ENCODE data around the gene DHX34. TPM values are rescaled to one million over a fixed set of nuclear protein-coding genes. Genes with fewer than 3 reads are reported as not detected.
"Not testable (repeated sequence)": the region's sequence is repeated elsewhere in the genome, so short reads cannot be mapped to it uniquely, and the experiment has no call there.

Gene DHX34
- total RNA-seq: 7.9 TPM
- polyA plus RNA-seq (ENCODE audit: insufficient read depth in 1 of 8, insufficient read length in 8 of 8, low replicate concordance in 1 of 8): 10 to 100 TPM in 7 of 8 donors, 1 to 10 TPM in 1; 9.1 to 13.6 (median 11.7) TPM
- long read RNA-seq, donor 1: 0 reads
- long read RNA-seq, donor 2: 0 reads
- long read RNA-seq, donor 3: 0 reads
- long read RNA-seq, donor 4: 0 reads
- long read RNA-seq, donor 5, full-length matches to known transcripts: 1 of 1 reads
- long read RNA-seq, donor 5, partial matches to known transcripts: 0 of 1 reads
- long read RNA-seq, donor 5, other reads (novel, unspliced or antisense): 0 of 1 reads
- long read RNA-seq, donor 6: 0 reads
- long read RNA-seq, donor 7: 0 reads
- long read RNA-seq, donor 8: 0 reads
- long read RNA-seq, donor 9: 0 reads
- long read RNA-seq, donor 10, partial matches to known transcripts: 6 of 6 reads
- long read RNA-seq, donor 10, other reads (novel, unspliced or antisense): 0 of 6 reads
- long read RNA-seq, donor 11: 0 reads

GRCh38 chr19:47348819-47349795 is at the start of gene DHX34:
Gene DHX34 (plus strand): TSS chr19:47349315. CDS start chr19:47353031, 3,716 bp downstream.
- H3K27me3 ChIP-seq (ENCODE audit: control insufficient read depth, insufficient read depth, low read length): no peaks in the 10 kb centered on the region
- H3K9me3 ChIP-seq (replicated peaks; ENCODE audit: control insufficient read depth, low read depth, low read length): no peaks in the 10 kb centered on the region
- 4% methylated on average over 62 of the region's 63 CpGs for WGBS (ENCODE audit: insufficient coverage)
- peak; percentile 99 for DNase-seq
- H3K4me1 ChIP-seq (ENCODE audit: control insufficient read depth, insufficient read depth, low read length): peaks cover 8% of the 10 kb centered on the region
- H3K36me3 ChIP-seq (ENCODE audit: control insufficient read depth, insufficient read depth, low read length): peaks cover 20% of the 10 kb centered on the region
- peak within 1 kb of the TSS; percentile 99 for H3K4me3 ChIP-seq (ENCODE audit: low read length)
- H3K27ac ChIP-seq (ENCODE audit: low read length): peak within 1 kb of the TSS; percentile 69

GRCh38 chr19:47300867-47301266 is 48.2 kb upstream of the DHX34 start:
- not testable (repeated sequence) for H3K4me1 ChIP-seq (ENCODE audit: control insufficient read depth, insufficient read depth, low read length); DNase-seq; H3K27ac ChIP-seq (ENCODE audit: low read length); H3K36me3 ChIP-seq (ENCODE audit: control insufficient read depth, insufficient read depth, low read length); H3K9me3 ChIP-seq (replicated peaks; ENCODE audit: control insufficient read depth, low read depth, low read length); H3K4me3 ChIP-seq (ENCODE audit: low read length); H3K27me3 ChIP-seq (ENCODE audit: control insufficient read depth, insufficient read depth, low read length)
- 85% methylated on average over 4 of the region's 14 CpGs for WGBS (ENCODE audit: insufficient coverage)

GRCh38 chr19:47302249-47302648 is 46.9 kb upstream of the DHX34 start:
- no peak overlapping the region for H3K27ac ChIP-seq (ENCODE audit: low read length)
- WGBS (ENCODE audit: insufficient coverage): no CpG with 5 or more reads among the region's 10 CpGs

GRCh38 chr19:47303966-47304365 is 45.1 kb upstream of the DHX34 start:
- Histone ChIP-seq H3K4me1 (ENCODE audit: control insufficient read depth, insufficient read depth, low read length) (no peaks in the 10 kb centered on the region), H3K36me3 (ENCODE audit: control insufficient read depth, insufficient read depth, low read length) (no peaks in the 10 kb centered on the region), H3K9me3 (replicated peaks; ENCODE audit: control insufficient read depth, low read depth, low read length) (no peaks in the 10 kb centered on the region), H3K27ac (ENCODE audit: low read length) (no peak overlapping the region), H3K4me3 (ENCODE audit: low read length) (no peak overlapping the region), H3K27me3 (ENCODE audit: control insufficient read depth, insufficient read depth, low read length) (no peaks in the 10 kb centered on the region)
- no peak for DNase-seq
- WGBS (ENCODE audit: insufficient coverage): no CpG with 5 or more reads among the region's 6 CpGs

More at GRCh38 chr19:47302249-47302648, 46.9 kb upstream of the DHX34 start:
- no peaks in the 10 kb centered on the region for H3K27me3 ChIP-seq (ENCODE audit: control insufficient read depth, insufficient read depth, low read length)
- no peak overlapping the region for H3K4me3 ChIP-seq (ENCODE audit: low read length)
- no peak for DNase-seq
- no peaks in the 10 kb centered on the region for H3K4me1 ChIP-seq (ENCODE audit: control insufficient read depth, insufficient read depth, low read length)
- no peaks in the 10 kb centered on the region for H3K36me3 ChIP-seq (ENCODE audit: control insufficient read depth, insufficient read depth, low read length)
- H3K9me3 ChIP-seq (replicated peaks; ENCODE audit: control insufficient read depth, low read depth, low read length): no peaks in the 10 kb centered on the region

DNA sequence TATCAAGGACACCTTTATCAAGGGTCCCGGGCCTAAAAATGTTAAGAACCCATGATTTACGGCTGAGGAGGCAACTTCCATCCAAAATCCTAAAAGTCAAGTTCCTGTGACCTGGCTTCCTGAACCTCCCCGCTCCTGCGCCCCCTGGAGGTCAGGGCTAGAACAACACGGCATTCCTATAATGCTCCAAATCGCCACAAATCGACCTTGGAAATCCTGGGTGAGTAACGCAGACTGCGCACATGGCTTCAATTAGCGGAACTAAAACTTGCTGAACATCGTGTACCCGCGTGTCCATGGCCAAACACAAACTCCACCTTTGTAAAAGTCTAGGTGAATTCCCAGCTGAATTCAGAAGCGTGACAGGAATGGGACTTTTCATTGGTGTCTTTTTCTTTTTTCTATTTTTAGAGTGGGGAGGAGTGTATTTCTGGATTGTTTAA is 43.8 kb upstream of the DHX34 start:
- H3K27ac ChIP-seq (ENCODE audit: low read length): no peak overlapping the region
- no peaks in the 10 kb centered on the region for H3K4me1 ChIP-seq (ENCODE audit: control insufficient read depth, insufficient read depth, low read length)
- no peaks in the 10 kb centered on the region for H3K36me3 ChIP-seq (ENCODE audit: control insufficient read depth, insufficient read depth, low read length)
- no peaks in the 10 kb centered on the region for H3K27me3 ChIP-seq (ENCODE audit: control insufficient read depth, insufficient read depth, low read length)
- peak; percentile 57 for DNase-seq
- H3K9me3 ChIP-seq (replicated peaks; ENCODE audit: control insufficient read depth, low read depth, low read length): no peaks in the 10 kb centered on the region
- H3K4me3 ChIP-seq (ENCODE audit: low read length): no peak overlapping the region
- 7% methylated on average over 9 of the region's 14 CpGs for WGBS (ENCODE audit: insufficient coverage)

DNA sequence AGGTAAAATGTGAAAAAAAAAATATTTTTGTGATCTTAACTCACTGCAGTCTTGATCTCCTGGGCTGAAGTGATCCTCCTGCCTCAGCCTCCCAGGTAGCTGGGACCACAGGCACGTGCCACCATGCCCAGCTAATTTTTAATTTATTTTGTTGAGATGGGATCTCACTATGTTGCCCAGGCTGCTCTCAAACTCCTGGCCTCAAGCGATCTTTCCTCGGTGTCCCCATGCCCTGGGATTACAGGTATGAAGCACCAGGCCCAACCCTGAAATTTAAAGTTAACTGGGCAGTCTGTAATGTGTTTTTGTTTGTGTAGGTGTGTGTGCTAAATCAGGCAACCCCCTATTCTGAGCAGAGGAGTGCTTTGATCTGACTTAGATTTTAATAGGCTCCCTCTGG is 42.8 kb upstream of the DHX34 start:
- H3K4me1 ChIP-seq (ENCODE audit: control insufficient read depth, insufficient read depth, low read length): no peaks in the 10 kb centered on the region
- no peaks in the 10 kb centered on the region for H3K27me3 ChIP-seq (ENCODE audit: control insufficient read depth, insufficient read depth, low read length)
- no peak overlapping the region for H3K4me3 ChIP-seq (ENCODE audit: low read length)
- H3K9me3 ChIP-seq (replicated peaks; ENCODE audit: control insufficient read depth, low read depth, low read length): no peaks in the 10 kb centered on the region
- WGBS (ENCODE audit: insufficient coverage): 94% methylated on average over 2 of the region's 3 CpGs
- H3K36me3 ChIP-seq (ENCODE audit: control insufficient read depth, insufficient read depth, low read length): no peaks in the 10 kb centered on the region
- DNase-seq: no peak
- no peak overlapping the region for H3K27ac ChIP-seq (ENCODE audit: low read length)

GRCh38 chr19:47309038-47309437 is 40.1 kb upstream of the DHX34 start:
- 33% methylated on average over 5 of the region's 8 CpGs for WGBS (ENCODE audit: insufficient coverage)
- no peak overlapping the region for H3K27ac ChIP-seq (ENCODE audit: low read length)
- no peaks in the 10 kb centered on the region for H3K36me3 ChIP-seq (ENCODE audit: control insufficient read depth, insufficient read depth, low read length)
- no peaks in the 10 kb centered on the region for H3K27me3 ChIP-seq (ENCODE audit: control insufficient read depth, insufficient read depth, low read length)
- no peaks in the 10 kb centered on the region for H3K9me3 ChIP-seq (replicated peaks; ENCODE audit: control insufficient read depth, low read depth, low read length)
- H3K4me1 ChIP-seq (ENCODE audit: control insufficient read depth, insufficient read depth, low read length): no peaks in the 10 kb centered on the region
- no peak for DNase-seq
- H3K4me3 ChIP-seq (ENCODE audit: low read length): no peak overlapping the region

- DNase-seq: peak; percentile 46
- 29% methylated on average over 5 of the region's 12 CpGs for WGBS (ENCODE audit: insufficient coverage)
- H3K9me3 ChIP-seq (replicated peaks; ENCODE audit: control insufficient read depth, low read depth, low read length): no peaks in the 10 kb centered on the region
- H3K36me3 ChIP-seq (ENCODE audit: control insufficient read depth, insufficient read depth, low read length): no peaks in the 10 kb centered on the region
- H3K4me3 ChIP-seq (ENCODE audit: low read length): peak within 1 kb of the TSS; percentile 19
- no peaks in the 10 kb centered on the region for H3K27me3 ChIP-seq (ENCODE audit: control insufficient read depth, insufficient read depth, low read length)
- no peaks in the 10 kb centered on the region for H3K4me1 ChIP-seq (ENCODE audit: control insufficient read depth, insufficient read depth, low read length)
- peak within 1 kb of the TSS; percentile 20 for H3K27ac ChIP-seq (ENCODE audit: low read length)
These were observed 39.5 kb upstream of the DHX34 start, which contains the start of gene C5AR1 for GRCh38 chr19:47309608-47310007. Gene C5AR1 (plus strand): TSS chr19:47309861. CDS start chr19:47309896, 35 bp downstream.

DNA sequence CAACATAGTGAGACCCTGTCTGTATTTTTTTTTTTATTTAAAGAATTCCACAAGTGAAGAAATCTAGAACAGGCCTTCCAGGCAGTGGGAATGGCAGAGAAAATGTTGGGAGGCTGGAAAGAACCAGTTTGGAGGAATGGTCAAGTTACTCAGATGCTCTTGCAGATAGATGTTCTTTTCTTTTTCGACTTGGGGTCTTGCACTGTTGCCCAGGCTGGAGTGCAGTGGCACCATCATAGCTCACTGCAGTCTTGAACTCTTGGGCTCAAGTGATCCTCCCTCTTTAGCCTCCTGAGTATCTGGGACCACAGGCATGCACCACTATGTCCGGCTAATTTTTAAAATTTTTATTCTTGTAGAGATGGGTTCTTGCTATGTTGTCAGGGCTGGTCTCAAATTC is 38.8 kb upstream of the DHX34 start:
- Histone ChIP-seq H3K36me3 (ENCODE audit: control insufficient read depth, insufficient read depth, low read length) (no peaks in the 10 kb centered on the region), H3K27ac (ENCODE audit: low read length) (no peak overlapping the region), H3K9me3 (replicated peaks; ENCODE audit: control insufficient read depth, low read depth, low read length) (no peaks in the 10 kb centered on the region), H3K4me3 (ENCODE audit: low read length) (no peak overlapping the region), H3K4me1 (ENCODE audit: control insufficient read depth, insufficient read depth, low read length) (no peaks in the 10 kb centered on the region), H3K27me3 (ENCODE audit: control insufficient read depth, insufficient read depth, low read length) (peaks cover 2% of the 10 kb centered on the region)
- 100% methylated on average over 1 of the region's 2 CpGs for WGBS (ENCODE audit: insufficient coverage)
- DNase-seq: no peak

DNA sequence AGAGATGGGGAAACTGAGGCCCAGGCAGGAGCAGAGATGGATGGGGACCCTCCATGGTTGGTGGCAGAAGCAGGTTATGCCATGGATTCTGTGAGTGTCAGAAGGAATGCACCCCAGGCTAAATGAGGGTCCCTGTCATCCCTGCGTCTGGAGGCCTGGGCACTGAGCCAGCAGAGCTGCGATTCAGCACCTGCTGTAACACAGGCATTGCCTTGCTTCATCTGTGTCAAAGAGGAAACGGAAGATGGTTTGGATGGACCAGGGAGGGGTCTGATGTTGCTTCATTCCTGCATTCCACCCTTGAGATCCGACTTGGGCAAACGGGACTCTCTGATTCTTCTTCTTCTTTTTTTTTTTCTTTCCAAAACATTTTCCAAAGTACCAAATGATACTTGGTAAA is 38.3 kb upstream of the DHX34 start:
- Histone ChIP-seq H3K27me3 (ENCODE audit: control insufficient read depth, insufficient read depth, low read length) (peaks cover 4% of the 10 kb centered on the region), H3K27ac (ENCODE audit: low read length) (no peak overlapping the region), H3K4me1 (ENCODE audit: control insufficient read depth, insufficient read depth, low read length) (no peaks in the 10 kb centered on the region), H3K4me3 (ENCODE audit: low read length) (no peak overlapping the region), H3K36me3 (ENCODE audit: control insufficient read depth, insufficient read depth, low read length) (no peaks in the 10 kb centered on the region), H3K9me3 (replicated peaks; ENCODE audit: control insufficient read depth, low read depth, low read length) (no peaks in the 10 kb centered on the region)
- DNase-seq: peak; percentile 42
- 8% methylated on average over 2 of the region's 5 CpGs for WGBS (ENCODE audit: insufficient coverage)

Data from muscle of leg (tissue), 16 donors.